Esophagus (tissue), 2 donors: ENCODE data around the gene TMED7. TPM values are rescaled to one million over a fixed set of nuclear protein-coding genes. Genes with fewer than 3 reads are reported as not detected.
A peak's percentile ranks its signal among the peaks of the same experiment; 100 is the strongest.

Experiments
- H3K27ac ChIP-seq, 2 donors: one replicate each; pipeline ENCODE4 v1.5.1; 2013; ENCODE audit warnings: low read depth in 2 of 2, mild to moderate bottlenecking in 2 of 2, inconsistent platforms in 1 of 2, low read length in 1 of 2, moderate library complexity in 1 of 2
- H3K27me3 ChIP-seq, 2 donors: one replicate each; pipeline ENCODE4 v1.6.1; 2013; ENCODE audit warnings: low read length in 2 of 2, control low read depth in 1 of 2, mild to moderate bottlenecking in 1 of 2; ENCODE audit not compliant: insufficient read depth in 2 of 2, control insufficient read depth in 1 of 2
- H3K36me3 ChIP-seq, 2 donors: one replicate each; pipeline ENCODE4 v1.6.1; 2013; ENCODE audit warnings: low read length in 1 of 2; ENCODE audit not compliant: control insufficient read depth in 2 of 2, insufficient read depth in 2 of 2
- H3K4me1 ChIP-seq, 2 donors: one replicate each; pipeline ENCODE4 v1.6.1; 2013; ENCODE audit warnings: low read length in 1 of 2; ENCODE audit not compliant: control insufficient read depth in 2 of 2, insufficient read depth in 2 of 2
- H3K4me3 ChIP-seq, 2 donors: one replicate each; pipeline ENCODE4 v1.5.1; 2013; ENCODE audit warnings: low read length in 2 of 2, mild to moderate bottlenecking in 2 of 2, low read depth in 1 of 2, moderate library complexity in 1 of 2
- H3K9me3 ChIP-seq, 2 donors: one replicate each; pipeline ENCODE4 v1.6.1; 2013; ENCODE audit warnings: mild to moderate bottlenecking in 2 of 2, low read depth in 1 of 2, low read length in 1 of 2, moderate library complexity in 1 of 2; ENCODE audit not compliant: control insufficient read depth in 2 of 2, insufficient read depth in 1 of 2
- WGBS, 2 donors: extraction: QIAGEN DNeasy Blood & Tissue Kit; methylation state at CpG; one replicate each; pipeline ENCODE4 v1.1.7; 2013; 5-methylcytosine and 5-hydroxymethylcytosine counted together
- polyA plus RNA-seq, 2 donors: library from polyadenylated mRNA; stranded (reverse); fragments of 200-250 nt; gene quantifications; one replicate each; pipeline ENCODE4 v1.2.3, GENCODE V29; 2013
- donor health status: healthy with polysubstance abuse.
- donor health status: Bipolar disorder and iron deficiency.

The TMED7 gene
- polyA plus RNA-seq, 2 donors: 11.7 to 20.6 TPM

GRCh38 chr5:115636008-115636407 is 10.2 kb upstream of the TMED7 start:
- no peak overlapping the region for H3K27ac ChIP-seq
- no peaks in the 10 kb centered on the region for H3K36me3 ChIP-seq
- H3K4me1 ChIP-seq: no peaks in the 10 kb centered on the region
- no peaks in the 10 kb centered on the region for H3K9me3 ChIP-seq
- no peaks in the 10 kb centered on the region for H3K27me3 ChIP-seq
- 79% methylated on average over 1 of the region's 1 CpG for WGBS, 2 donors
- no peak overlapping the region for H3K4me3 ChIP-seq

GRCh38 chr5:115634343-115635132 is 8.7 kb upstream of the TMED7 start:
- no peaks in the 10 kb centered on the region for H3K36me3 ChIP-seq
- H3K4me1 ChIP-seq: no peaks in the 10 kb centered on the region
- H3K27ac ChIP-seq: peak overlapping the region; percentile 40 to 61
- H3K27me3 ChIP-seq: no peaks in the 10 kb centered on the region
- peak overlapping the region in 1 of 2 donors; percentile 40 for H3K4me3 ChIP-seq
- H3K9me3 ChIP-seq: no peaks in the 10 kb centered on the region
- WGBS, 2 donors: 6 to 8% methylated on average over 8 of the region's 8 CpGs

- H3K36me3 ChIP-seq: no peaks in the 10 kb centered on the region
- no peak overlapping the region for H3K27ac ChIP-seq
- 89 to 92% methylated on average over 1 of the region's 1 CpG for WGBS, 2 donors
- H3K4me1 ChIP-seq: no peaks in the 10 kb centered on the region
- no peaks in the 10 kb centered on the region for H3K27me3 ChIP-seq
- no peak overlapping the region for H3K4me3 ChIP-seq
- H3K9me3 ChIP-seq: no peaks in the 10 kb centered on the region
Measured at GRCh38 chr5:115629903-115630302, 4.1 kb upstream of the TMED7 start.

- H3K27me3 ChIP-seq: no peaks in the 10 kb centered on the region
- no peak overlapping the region for H3K27ac ChIP-seq
- H3K4me1 ChIP-seq: peaks cover 0 to 2% of the 10 kb centered on the region in 2 donors
- H3K9me3 ChIP-seq: no peaks in the 10 kb centered on the region
- H3K36me3 ChIP-seq: peaks cover 0 to 2% of the 10 kb centered on the region in 2 donors
- H3K4me3 ChIP-seq: no peak overlapping the region
- 89 to 94% methylated on average over 5 of the region's 5 CpGs for WGBS, 2 donors
Measured at GRCh38 chr5:115627295-115627865, 1.5 kb upstream of the TMED7 start.

GRCh38 chr5:115626445-115626823 is 598 bp upstream of the TMED7 start:
- peak overlapping the region; percentile 48 to 86 for H3K4me3 ChIP-seq
- peaks cover 0 to 2% of the 10 kb centered on the region in 2 donors for H3K4me1 ChIP-seq
- peak overlapping the region; percentile 87 to 90 for H3K27ac ChIP-seq
- H3K9me3 ChIP-seq: no peaks in the 10 kb centered on the region
- 0 to 2% methylated on average over 9 of the region's 9 CpGs for WGBS, 2 donors
- H3K27me3 ChIP-seq: no peaks in the 10 kb centered on the region
- peaks cover 0 to 2% of the 10 kb centered on the region in 2 donors for H3K36me3 ChIP-seq

GRCh38 chr5:115624994-115625393 is 842 bp downstream of the TMED7 start:
- Histone ChIP-seq H3K4me3 (peak overlapping the region in 1 of 2 donors; percentile 86), H3K4me1 (peaks cover 0 to 2% of the 10 kb centered on the region in 2 donors), H3K36me3 (peaks cover 0 to 2% of the 10 kb centered on the region in 2 donors), H3K9me3 (no peaks in the 10 kb centered on the region), H3K27ac (no peak overlapping the region), H3K27me3 (no peaks in the 10 kb centered on the region)
- WGBS, 2 donors: 18 to 21% methylated on average over 3 of the region's 3 CpGs

GRCh38 chr5:115623658-115624057 is 2.2 kb downstream of the TMED7 start:
- peak overlapping the region in 1 of 2 donors; percentile 86 for H3K4me3 ChIP-seq
- no peak overlapping the region for H3K27ac ChIP-seq
- H3K4me1 ChIP-seq: peaks cover 0 to 2% of the 10 kb centered on the region in 2 donors
- H3K36me3 ChIP-seq: peaks cover 0 to 2% of the 10 kb centered on the region in 2 donors
- H3K9me3 ChIP-seq: no peaks in the 10 kb centered on the region
- 59 to 67% methylated on average over 5 of the region's 5 CpGs for WGBS, 2 donors
- H3K27me3 ChIP-seq: no peaks in the 10 kb centered on the region

- Histone ChIP-seq H3K9me3 (no peaks in the 10 kb centered on the region), H3K27me3 (no peaks in the 10 kb centered on the region), H3K4me1 (peaks cover 0 to 2% of the 10 kb centered on the region in 2 donors), H3K36me3 (peaks cover 0 to 2% of the 10 kb centered on the region in 2 donors), H3K4me3 (no peak overlapping the region), H3K27ac (no peak overlapping the region)
- 75 to 88% methylated on average over 4 of the region's 4 CpGs for WGBS, 2 donors
Measured at GRCh38 chr5:115621365-115621900, 4.4 kb downstream of the TMED7 start.

GRCh38 chr5:115616892-115617291 is 8.9 kb downstream of the TMED7 start:
- Histone ChIP-seq H3K36me3 (no peaks in the 10 kb centered on the region), H3K27ac (no peak overlapping the region), H3K9me3 (no peaks in the 10 kb centered on the region), H3K4me3 (no peak overlapping the region), H3K27me3 (no peaks in the 10 kb centered on the region), H3K4me1 (no peaks in the 10 kb centered on the region)
- WGBS, 2 donors: 51 to 59% methylated on average over 1 of the region's 1 CpG
